GM21717 (cell line): Measurements from ENCODE around the gene ANKRD13B.

Source experiments
- ATAC-seq: cut with Tn5 transposase; IDR thresholded peaks from one replicate; pipeline ENCODE4 v1.9.1; 2021; ENCODE audit warnings: mild to moderate bottlenecking, moderate library complexity; ENCODE audit not compliant: unreplicated experiment

The ANKRD13B gene

DNA sequence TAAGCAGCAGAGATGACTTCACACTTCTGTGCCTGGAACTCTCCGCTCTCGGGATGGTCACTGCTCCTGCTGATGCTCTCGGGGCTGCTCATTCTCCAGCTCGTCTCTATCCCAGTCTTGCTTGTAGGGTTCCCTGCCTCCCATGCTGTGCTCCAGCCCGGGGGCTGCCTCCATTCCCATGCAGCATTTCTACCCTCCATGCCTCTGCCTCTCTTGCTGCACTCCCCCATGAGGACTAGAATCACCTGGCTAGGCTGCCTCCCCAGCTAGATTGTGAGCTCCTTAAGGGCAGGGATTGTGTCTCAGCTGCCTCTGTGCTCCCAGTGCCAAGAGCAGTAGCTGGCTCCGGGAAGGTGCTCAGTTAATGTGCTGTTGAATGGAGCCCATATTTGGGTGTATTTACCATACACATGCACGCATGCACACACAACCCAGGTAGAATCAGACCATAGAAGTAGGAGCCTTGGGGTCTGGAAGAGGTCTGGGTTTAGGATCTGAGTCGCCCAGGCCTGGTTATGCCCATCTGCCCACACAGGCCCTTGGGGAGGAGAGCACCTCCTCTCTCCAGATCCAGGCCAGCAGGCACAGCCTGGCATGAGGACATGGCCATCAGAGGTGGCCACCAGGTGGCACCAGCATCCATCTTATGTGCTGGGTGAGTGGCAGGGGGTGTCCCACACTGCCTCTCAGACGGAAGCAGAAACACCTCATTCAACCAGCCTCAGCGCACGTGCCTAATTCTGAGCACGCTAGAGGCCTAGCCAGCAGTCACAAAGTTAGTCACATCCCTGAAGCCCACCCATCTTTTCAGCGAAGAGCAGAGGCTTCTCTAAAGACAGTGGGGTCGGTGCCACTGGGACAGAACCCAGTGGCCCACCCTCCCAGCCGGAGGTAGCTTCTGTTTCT, 12.8 kb upstream of the ANKRD13B start:
- peak; percentile 56 for ATAC-seq

- ATAC-seq, result no peak
These were observed 11.2 kb upstream of the ANKRD13B start for GRCh38 chr17:29581583-29582253.

DNA sequence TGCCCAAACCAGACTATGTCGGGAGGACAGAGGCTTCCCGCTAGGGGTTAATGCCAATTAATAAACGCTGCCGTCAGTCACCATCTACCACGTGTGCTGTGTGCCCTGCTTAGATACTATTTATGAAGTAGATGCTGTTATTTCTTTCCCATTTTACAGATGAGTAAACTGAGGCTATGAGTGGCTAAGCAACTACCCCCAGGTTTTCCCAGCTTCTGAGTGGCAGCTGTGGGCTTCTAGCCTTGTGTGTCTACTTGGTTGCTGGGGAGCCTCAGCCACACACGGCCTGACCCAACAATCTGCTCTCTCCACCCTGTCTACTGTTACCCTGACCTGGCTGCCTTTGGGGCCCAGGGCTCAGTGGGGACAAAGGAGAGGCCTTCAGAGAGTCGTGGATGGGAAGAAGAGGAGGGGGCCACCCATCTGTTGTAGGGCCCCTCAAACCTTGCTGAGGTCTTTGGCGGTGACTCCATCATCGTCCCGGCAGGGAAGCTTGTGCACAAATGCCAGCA, 10.6 kb upstream of the ANKRD13B start:
- ATAC-seq, result no peak

DNA sequence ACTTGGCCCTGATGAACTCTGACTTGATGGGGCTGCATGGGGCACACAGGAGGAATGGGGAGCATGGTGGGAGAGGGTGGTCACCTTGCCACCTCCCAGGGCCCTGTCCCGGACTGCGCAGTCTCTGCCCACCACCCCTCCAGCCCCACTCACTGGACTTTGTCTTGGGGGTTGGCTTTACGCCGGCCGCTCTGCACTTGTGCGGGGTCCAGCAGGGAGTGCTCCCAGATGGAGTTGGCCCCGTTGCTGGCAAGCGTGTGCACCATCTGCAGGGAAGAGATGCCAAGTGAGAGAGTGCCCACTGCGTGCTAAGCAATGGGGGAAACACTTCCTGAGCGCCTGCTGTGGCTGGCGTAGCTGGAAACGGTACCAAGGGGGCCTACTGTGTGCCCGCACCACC, 10.2 kb upstream of the ANKRD13B start:
- no peak for ATAC-seq

- no peak for ATAC-seq
These were observed 9.3 kb upstream of the ANKRD13B start for GRCh38 chr17:29583324-29584248.

DNA sequence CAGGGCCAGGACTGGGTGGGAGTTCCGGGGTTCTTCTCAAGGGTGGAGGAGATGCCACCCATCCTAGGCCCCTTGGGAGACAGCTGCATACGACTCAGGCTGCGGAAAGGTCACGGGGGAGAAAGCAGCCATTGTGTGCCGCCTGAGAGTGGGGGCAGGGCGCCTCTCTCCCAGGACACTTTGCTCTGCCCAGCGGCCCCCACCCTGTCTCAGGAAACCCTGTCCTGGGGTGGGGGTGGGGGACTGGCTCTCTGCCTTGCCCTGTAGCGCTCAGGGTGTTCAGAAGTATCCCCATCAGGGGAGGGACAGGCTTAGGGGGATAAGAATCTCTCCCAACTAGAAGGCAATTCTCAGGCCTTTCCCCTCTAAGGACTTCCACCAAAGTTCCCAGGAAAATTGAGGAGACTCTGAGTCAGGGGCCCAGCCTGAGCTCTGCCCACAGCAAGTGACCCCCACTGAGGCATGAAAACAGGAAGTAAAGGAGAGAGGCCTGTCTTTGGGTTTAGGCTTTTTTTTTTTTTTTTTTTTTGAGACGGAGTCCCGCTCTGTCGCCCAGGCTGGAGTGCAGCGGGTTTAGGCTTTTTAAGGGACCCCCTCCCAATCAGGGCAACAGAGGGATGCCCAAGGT, 8.4 kb upstream of the ANKRD13B start:
- ATAC-seq, result no peak

DNA sequence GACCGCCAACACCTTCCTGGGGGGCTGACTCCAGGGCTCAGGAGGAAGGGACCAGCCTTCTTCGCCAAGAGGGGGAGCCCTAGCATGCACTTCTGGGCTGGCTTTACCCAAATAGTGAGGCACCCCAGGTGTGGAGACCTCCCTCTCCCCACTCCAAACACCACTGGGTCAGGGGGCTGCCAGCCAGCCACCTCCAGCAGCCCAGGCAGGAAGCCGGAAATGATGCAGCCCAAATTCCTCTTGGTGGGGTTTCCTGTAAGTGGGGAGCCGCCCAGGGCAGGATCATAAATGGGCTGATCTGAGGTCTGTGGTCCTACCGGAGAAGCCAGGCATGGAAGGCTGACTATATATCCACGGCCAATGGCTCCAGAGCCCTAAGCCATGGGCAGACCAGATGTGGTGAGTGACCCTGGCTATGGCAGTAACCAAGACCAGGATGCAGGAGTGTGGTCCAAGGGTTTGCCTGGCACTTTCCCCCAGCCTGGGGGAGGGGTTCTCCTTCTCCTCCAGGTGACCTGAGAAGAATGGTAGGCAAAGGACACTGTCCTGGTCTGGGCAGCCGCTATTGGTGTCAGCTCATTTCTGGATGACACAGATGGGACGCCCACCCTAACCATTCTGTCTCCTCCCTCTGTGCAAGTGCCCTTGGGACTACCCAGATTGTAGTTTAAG, 7.7 kb upstream of the ANKRD13B start:
- ATAC-seq, result no peak

GRCh38 chr17:29586676-29587469, 6.1 kb upstream of the ANKRD13B start:
- no peak for ATAC-seq

DNA sequence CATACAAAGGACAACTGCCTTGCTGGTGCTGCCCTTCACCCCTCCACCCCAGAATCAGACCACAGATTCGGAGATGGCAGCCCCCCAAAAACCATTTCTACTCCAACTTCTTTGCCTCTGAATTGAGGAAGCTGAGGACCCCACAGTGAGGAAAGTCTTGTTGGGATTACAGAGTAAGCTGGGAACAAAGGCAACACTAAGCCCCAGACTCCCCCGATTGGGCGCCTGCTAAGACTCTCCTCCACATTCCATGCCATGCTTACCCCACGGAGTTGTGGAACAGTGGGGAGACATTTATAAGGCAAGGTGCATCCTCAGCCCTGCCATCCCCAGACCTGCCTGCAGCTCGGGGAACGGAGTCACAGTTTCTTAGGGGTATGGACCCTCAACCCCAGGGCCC, 5.3 kb upstream of the ANKRD13B start:
- ATAC-seq, result no peak

GRCh38 chr17:29588017-29588561, 4.8 kb upstream of the ANKRD13B start:
- no peak for ATAC-seq

GRCh38 chr17:29588562-29589411, 4.1 kb upstream of the ANKRD13B start:
- ATAC-seq, result no peak

DNA sequence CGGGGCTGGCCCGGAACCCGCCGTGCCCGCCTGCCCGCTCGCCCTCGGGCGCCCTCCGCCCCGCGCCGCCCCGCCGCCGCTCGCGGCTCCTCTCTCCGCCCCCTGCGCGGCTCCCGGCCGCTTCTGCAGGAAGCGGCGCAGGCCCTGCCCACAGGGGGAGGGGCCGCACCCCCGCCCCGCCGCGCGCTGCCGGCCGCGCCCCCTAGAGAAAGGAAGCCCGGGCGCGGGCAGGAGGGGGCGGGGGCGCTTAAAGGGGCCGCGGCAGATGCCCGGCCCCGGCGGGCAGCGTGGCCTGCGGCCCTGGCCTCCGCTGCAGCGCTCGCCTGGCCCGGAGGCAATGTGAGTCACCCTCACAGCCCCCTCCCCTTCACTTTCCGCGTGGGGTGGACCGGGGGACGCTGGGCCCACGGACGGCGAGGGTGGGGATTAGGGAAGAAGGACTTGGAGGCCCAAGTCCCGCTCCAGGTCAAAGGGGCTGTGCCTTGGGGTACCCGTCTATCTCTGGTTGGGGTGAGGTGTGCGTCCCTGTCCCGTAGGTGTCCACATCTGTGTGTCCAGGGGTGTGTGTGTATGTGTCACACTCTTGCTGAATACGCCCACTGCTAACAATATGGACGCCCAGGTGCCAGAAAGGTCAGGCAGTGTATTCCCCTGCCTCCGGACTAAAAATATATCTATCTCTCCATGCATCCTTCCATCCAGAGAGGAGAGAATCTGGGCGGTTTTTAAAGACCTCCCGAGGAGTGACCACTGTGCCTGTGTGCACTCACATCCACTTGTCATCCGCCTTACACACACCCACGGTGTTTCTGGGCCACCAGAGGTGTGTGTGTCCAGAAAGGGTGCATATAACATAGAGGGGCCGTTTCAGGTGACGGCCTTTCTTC, 3.2 kb upstream of the ANKRD13B start, which contains the start of gene GIT1:
Gene GIT1, minus strand, starts transcription at position 125 of the 887 bp plus-strand sequence. CDS start 270 bp downstream, outside the sequence.
- peak; percentile 53 for ATAC-seq

DNA sequence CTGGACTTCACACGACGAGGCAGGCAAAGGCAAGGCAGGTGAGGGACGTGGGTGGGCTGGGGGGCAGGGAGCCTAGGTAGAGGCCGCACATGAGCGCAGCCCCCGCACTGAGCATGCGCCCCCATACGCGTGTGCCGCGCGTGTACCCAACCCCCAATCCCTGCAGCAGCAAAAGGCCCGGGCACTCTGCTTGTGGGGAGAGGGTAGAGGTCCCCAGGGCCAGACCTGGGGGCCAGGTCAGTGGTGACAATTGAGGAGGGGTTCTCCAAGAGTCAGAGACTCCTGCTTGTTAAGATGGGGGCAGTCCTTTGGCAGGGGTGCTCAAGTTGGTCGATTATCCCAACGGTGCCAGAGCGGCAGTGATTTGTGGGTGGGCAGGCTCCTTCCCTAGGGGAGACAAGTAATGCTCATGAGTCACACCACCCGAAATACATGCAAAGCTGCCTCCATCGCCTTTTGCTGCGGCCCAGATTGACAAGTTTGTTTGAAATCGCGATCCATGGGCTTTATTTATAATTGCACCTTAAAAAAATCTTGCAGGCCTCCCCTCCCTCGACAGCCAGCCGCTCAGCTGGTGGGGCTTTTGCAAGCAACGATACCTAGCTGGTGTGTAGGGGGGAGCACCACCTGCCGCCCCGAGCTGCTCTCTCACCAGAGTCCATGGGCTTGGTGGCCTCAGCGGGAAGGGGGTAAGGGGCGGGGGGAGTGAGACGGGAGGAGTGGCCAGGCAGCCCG, 2.4 kb upstream of the ANKRD13B start:
- ATAC-seq, result no peak

GRCh38 chr17:29591146-29591736, 1.7 kb upstream of the ANKRD13B start:
- no peak for ATAC-seq

- no peak for ATAC-seq
These were observed 959 bp upstream of the ANKRD13B start for GRCh38 chr17:29591737-29592608.
